Raji (cell line): ENCODE measurements around the gene USP2.
A peak's percentile ranks its signal among the peaks of the same experiment; 100 is the strongest.

Source experiments
- POLR2A ChIP-seq: IDR thresholded peaks from 2 replicates; pipeline ENCODE4 v1.6.1; 2011; ENCODE audit warnings: low read depth, low read length, control low read depth; ENCODE audit not compliant: insufficient read depth

Gene USP2

DNA sequence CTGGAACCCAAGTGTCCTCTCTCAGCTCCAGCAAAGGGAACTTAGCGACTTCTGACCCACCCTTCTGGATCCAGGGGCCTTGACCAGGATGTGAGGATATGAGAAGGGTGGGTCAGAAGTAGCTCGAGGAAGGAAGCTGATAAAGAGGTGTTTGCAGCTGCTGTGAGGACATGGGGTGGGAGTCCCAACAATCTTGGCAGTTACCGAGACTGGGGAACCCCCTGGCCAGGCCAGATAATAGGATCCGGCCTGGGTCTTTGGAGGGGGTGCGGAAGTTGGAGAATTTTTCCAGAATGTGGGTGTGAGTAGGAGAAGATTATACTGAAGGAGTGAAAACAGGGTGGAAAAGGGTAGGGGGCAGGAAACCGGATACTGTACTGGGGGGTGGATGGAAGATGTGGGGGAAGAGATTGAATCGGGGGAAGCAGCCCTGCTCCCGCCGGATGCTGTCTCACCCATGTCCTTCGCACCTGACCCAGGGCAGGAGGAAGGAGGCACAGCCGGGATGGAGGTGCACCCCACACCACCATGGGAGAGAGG lies 61.7 kb downstream of the USP2 start:
- no peak for TF ChIP-seq POLR2A

DNA sequence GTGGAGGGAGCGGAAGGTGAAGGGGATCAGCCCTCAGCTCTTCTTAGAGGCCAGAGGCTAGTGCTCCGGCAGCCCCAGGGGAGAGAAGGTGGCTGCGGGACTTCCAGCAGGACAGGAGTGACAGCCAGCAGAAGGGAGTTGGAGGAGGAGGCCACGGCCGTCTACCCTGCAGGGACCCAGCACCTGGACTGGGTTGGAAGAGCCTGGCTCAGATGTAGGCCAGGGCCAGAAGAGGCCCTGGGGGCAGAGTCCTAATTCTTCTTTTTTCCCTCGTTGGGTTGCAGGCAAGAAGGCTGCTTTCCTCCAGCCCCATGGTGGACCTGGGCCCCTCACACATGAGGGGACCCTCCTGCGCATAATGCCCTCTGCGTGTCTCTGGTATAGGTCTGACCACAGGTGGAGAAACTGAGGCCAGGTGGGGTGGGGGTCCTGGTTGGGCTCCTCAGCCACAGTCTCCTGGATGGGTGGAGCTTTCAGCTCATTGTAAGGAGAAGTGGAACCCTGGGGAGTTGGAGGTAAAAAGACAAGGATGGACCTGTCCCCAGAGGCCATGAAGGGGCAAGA lies 62.3 kb downstream of the USP2 start:
- no peak for TF ChIP-seq POLR2A

DNA sequence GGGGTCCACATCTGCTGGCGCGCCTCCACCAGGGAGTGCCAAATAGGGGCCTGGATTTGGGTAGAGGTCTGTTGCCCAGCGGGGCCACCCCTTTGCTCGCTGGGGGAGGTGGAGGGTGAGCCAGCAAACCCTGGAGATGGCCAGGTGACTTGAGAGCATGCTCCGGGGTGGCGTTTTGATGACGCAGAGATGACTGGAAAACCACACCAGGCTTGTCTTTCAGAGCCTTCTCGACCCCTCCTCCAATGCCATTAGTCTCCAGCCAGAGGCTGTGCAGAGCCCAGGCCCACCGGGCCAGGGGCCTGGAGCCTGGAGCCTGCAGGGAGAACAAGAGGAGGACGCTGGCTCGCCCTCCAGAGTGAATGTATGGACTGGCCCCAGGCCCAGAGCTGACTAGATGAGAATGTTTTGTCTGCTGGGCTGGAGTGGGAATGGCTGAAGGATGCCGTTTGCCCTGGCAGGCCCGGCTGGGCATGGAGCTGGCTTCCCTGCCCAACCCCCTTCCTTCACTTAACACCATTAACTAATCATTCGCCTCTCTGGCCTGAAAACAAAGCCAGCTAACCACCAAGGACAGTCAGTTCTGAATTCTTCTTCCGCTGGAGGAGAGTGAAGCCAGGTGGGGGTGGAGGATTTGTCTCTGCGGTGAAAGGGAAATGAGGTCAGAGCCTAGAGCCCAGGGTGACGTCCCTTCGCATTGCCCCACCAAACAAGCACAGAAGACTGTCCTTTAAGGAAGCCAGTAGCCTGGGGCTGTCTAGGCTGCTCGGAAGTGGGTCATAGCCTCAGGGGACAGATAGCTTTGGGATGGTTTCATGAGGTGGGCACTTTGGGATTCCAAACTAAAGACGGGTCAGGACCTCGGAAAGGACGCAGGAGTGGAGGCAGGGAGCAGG lies 63.0 kb downstream of the USP2 start:
- TF ChIP-seq POLR2A = no peak

DNA sequence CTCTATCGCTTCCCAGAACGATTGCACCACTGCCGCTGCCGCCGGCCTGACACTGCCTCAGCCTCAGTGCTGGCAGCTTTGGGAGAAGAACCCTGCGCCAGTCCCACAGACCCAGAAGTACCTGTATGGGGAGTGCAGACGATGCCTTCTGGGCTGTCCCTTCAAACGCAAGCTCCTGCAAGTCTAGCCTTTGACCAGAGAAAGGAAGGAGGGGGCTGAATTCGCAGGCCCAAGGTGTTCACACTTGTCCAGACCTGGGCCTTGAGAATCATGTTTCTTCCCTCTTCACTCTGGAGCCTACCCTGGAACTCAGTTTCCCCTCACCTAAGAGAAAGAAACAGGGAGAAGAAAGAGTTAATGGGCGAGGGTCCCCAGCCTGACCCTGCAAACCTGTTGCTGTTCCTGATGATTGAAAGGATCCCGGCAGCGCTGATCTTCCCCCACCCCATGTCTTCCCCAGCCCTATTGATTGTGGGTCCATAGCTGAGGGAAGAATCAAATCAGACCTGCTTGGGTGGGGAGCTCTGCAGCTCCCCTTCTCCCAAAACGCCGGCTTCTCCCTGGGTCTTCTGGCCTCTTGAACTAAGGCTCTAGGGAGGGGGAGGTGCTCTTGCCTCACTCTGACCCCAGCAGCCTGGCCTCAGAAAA lies 63.8 kb downstream of the USP2 start:
- no peak for TF ChIP-seq POLR2A

DNA sequence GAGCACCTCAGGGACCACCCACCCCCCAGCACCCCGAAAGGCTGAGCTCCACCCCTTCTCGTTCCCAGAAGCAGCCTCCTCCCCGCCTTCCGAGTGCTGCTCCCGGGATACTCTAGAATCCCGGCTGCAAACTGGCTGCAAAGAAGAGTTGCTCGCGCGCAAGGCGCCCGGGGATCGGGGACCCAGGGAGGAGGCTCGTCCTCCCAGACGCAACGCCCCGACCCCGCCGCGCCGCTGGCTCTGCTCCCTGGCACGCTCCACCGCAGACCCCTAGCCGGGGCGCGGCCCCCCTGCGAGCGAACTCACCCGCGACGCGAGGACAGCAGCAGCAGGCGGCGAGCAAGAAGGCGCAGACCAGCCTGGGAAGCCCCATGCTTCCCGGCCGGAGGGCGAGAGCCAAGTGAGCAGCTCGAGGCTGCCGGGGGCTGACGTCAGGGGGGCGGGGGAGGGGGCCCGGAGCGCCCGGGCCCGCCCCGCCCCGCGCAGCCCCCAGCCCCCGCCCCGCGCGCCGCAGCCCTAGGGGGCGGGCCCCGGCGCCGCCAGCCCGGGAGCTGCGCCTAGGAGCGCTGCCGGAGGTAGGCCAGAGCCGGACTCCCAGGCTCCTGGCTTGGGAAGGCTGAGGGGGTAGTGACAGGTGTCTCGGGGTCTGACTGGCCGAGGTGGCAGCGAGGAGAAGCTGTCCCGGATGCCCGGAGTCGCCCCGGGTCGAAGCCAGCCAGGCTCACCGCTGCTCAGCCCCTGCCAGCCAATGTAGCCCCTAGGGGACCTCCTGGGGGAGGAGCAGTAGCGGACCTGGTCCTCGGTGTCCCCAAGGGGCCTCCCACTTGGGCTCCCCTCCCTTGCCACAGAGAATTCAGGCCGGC lies 64.5 kb downstream of the USP2 start, which contains the start of gene MCAM:
Gene MCAM (minus strand): TSS at position 402 of the 863 bp plus-strand sequence. CDS start 29 bp downstream, at position 373.
- no peak for TF ChIP-seq POLR2A

DNA sequence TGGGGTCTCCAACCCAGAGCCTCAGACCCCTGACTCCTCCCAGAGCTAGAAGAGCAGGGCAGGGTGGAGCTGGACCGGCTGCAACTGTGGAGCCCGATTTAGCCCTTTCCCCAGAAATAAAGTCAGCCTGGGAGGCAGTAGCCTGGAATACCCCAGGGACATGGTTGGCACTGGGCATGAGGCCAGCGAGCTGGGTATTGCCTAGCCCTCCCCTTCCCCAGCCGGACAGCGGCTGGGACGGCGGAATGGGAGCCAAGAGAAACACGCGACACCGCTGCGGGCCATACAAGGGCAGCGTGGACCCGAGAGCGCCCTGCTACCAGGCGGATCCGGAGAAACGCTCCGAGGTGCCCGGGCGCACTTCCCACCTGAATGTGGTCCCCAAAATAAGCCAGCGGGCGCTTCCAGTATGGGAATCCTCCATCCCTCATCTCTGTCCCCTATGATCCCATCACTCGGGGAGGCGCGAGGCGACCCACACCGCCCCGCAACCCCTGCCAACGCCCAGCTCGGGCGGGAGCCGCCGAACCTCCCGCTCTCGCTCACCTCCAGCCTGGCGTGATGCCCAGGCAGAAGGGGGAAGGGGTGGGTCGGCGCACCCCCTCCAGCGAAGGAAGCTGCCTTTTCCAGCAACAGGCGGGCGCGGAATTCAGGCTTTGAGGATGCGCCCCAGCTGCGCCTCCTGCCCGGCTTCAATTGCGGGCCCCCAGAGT lies 65.3 kb downstream of the USP2 start:
- no peak for TF ChIP-seq POLR2A

DNA sequence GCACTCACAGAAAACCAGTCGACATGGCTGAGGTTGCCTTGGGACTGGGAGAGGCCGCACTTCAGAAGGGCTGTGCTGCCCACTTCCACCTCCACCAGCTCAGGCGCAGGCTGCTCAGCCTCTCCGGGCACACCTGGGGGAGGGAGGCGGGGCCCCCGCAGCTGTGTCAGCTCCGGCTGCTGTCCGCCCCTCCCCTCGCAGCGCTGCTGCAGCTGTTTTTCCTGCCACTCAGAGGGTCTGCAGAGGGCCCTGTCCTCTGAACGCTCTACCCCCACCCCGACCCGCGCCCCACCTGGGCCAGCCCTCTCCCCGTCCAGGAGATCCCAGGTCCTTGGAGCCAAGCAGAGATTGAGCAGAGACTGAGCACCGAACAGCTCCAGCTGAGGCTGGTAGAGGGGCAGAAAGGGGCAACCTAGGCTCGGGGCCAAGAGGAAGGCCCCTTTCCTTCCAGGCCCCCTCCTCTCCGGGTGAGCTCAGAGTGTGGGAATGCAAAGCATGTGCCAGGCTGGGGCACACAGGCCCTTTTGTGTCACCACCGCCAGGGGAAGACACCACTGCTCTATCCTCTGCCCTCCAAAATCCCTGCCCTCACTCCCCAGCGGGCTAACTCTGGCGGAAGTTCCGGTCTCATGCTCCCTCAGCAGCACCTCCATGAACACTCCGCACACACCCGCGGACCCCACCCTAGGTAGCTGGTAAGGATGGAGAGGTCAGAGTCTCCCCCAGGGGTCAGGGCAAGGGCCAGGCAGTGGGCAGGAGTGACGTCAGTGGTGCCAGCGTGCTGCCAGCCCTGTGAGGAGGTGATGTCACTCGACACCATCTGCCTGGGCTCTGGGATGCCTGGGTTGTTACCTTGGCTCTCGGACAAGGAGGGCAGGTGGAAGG lies 66.1 kb downstream of the USP2 start:
- peak; percentile 45; the same call in 1 of the 2 replicates for TF ChIP-seq POLR2A

DNA sequence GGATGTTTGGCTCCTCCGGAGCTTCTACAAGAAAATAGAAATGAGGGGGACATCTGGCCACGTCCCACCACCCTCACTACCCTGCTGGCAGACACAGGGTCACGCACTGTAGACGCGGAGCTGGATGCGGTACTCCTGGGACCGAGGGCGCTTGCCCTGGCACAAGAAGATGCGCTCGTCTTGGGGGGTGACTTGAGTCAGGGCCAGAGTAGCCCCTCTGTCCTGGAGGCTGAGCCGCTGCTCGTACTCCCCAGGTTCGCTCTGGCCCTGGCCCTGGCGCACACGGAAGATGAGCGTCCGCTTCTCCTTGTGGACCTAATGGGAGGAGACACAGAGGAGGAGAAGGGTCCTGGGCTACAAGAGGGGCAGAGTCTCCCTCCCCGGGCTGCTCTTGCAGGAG lies 66.8 kb downstream of the USP2 start:
- TF ChIP-seq POLR2A = no peak

DNA sequence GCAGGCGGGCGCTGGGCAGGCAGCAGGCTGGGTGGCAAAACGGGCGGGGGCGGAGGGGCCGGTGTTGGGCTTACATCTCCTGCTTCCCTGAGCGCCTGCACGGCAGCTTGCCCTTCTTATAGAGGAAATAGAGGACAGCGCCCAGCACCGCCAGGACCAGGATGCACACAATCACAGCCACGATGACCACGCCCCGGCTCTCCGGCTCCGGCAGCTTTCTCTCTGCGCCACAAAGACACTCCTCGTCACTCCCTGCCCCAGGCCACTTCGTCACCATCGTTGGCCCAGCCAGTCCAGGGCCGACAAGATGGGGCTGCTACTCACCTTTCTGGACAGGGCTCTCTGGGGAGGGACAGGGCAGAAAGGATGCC lies 70.8 kb downstream of the USP2 start:
- TF ChIP-seq POLR2A = no peak

DNA sequence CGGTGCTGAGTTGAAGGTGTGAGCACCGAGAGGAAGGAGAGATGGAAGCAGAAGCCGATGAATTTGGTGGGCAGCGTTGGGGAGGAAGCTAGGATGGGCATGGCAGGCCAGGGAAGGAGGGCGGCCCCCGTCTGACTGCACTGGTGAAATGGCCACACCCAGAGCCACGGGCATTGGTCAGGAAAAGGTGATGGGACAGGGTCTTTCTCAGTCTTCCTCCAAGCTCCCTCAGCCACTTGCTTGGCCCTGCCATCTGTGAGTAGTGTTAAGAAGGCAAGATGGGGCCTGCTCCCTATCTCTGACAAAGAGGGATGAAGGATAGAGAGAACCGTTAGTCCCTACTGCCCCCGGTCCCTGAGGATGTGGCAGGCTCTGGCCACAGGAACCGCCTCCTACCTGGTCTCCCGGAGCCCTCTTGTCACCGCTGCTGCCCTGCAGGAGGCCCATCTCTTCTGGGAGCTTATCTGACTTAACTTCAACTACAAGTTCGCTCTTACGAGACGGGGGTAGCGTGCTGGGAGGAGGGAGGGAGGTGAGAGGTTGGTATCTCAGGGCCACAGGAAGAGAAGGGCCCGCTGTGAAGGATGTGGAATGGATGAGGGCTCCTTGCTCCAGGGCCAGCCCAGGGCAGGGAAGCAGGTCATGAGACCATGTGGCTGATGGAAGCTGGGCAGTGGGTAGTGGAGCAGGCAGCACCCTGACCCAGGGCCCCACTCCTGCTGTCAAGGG lies 71.4 kb downstream of the USP2 start:
- no peak for TF ChIP-seq POLR2A

DNA sequence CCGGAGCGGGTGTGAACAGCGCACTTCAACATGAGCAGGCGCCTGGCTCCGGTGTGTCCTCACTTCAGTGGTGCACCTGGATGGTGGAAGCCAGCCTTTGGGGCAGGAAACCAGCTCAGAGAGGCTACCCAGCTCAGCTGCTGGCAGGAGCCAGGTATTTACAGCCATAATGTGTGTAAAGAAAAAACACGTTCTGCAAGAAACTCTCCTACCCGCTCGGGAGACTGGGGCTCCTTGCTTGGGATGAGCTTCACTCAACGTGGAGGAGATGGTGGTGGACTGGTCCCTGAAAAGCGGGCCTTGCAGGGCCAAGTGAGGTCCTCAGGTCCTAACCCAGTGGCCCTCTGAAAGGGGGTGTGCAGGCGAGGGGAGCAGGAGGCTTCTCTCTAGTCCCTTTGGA lies 72.1 kb downstream of the USP2 start:
- TF ChIP-seq POLR2A = no peak

DNA sequence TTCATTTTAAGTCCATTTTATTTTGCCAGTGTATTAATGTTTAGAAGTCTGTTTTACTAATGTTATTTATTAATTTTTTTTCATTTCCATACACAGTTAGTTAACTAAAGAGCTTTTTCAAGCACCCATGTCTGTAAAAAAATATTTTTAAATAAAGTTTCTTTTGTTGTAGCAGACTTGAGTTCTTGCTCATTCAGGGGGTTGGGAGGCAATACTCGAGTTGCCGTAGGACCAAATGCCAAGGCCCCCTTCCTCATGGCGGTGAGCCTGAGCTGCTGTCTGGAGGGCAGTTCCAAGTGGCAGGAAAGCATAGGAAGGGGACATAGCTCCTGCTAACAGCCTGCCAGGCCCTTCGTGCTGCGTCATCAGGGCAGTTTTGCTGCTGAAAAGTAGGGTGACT lies 73.5 kb downstream of the USP2 start:
- TF ChIP-seq POLR2A = no peak

DNA sequence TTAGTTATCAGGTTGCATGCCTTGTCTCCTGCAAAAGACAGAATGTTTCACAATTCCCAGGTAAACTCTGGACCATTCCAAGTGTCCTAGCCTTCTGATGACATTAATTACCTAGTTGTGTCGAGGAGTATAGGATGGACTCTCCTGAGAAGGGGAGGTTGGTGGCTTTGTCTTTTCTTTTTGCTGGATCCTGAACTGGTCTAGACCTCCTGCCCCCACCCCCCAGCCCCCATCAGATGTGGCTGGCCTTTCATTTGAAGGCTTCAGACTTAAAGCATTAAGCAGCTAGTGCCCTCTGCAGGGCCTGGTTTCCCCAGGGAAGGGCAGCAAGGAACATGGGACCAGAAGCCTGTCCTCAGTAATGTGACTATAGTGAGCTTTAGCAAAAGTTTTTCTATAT lies 74.3 kb downstream of the USP2 start:
- no peak for TF ChIP-seq POLR2A

DNA sequence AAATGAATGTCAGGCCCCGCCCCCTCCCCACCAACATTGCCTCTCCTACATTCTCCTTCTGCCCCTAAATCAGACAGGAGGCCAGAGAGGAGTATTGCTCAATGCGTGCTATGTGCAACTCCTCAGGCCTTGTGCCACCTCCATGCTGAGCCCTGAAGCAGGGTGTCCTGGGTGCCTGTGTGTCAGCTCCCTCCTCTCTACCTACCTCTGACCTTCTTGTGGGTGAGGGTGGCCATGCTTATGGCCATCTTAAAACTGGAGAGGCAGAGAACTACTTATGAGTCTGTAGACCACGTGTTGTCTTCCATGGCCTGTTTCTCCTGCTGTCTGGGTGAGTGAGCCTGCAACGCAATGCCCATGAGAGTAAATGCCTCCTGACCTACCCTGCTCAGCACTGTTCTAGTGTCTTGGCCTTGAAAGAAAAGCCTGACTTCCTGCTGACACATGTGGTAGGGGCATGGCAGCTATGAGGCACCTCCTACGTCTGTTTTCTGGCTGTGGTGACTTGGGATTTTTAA lies 75.1 kb downstream of the USP2 start:
- TF ChIP-seq POLR2A = no peak
